ENCODE measurements around the gene IGFBPL1.

DNA sequence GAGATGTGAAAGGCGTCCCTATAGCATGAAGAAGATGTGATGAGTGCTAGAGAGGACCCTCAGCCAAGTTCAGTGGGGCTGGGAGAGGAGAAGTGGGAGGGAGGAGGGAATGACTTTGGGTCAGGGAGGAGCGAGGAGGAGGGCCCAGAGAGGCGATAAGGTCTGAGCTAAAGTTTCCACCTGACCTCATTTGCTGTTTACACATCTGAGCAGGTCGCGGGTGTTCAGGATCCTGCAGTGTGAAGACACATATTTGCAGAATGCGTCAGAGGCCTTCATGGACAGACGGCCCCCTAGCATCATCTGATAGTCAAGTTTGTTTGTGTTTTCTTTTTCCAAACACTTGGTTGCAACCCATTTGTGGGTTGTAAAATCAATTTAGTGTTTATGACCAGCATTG lies 18.9 kb upstream of the IGFBPL1 start:
- TF ChIP-seq EZH2phosphoT487 (IDR thresholded peaks at IDR 0.05) (no peak), EZH2 (IDR thresholded peaks at IDR 0.05) (no peak)
- TF ChIP-seq, protein P1, sequence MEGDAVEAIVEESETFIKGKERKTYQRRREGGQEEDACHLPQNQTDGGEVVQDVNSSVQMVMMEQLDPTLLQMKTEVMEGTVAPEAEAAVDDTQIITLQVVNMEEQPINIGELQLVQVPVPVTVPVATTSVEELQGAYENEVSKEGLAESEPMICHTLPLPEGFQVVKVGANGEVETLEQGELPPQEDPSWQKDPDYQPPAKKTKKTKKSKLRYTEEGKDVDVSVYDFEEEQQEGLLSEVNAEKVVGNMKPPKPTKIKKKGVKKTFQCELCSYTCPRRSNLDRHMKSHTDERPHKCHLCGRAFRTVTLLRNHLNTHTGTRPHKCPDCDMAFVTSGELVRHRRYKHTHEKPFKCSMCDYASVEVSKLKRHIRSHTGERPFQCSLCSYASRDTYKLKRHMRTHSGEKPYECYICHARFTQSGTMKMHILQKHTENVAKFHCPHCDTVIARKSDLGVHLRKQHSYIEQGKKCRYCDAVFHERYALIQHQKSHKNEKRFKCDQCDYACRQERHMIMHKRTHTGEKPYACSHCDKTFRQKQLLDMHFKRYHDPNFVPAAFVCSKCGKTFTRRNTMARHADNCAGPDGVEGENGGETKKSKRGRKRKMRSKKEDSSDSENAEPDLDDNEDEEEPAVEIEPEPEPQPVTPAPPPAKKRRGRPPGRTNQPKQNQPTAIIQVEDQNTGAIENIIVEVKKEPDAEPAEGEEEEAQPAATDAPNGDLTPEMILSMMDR (IDR thresholded peaks at IDR 0.05): no peak

All from neural progenitor cell (in vitro differentiated cells).